SW480 (cell line): ENCODE data around the gene TOP3A.

Source experiments
- DNase-seq: peaks from one replicate; pipeline ENCODE4 v3.0.0-alpha.2; 2016; ENCODE audit warnings: low spot score

Gene TOP3A

DNA sequence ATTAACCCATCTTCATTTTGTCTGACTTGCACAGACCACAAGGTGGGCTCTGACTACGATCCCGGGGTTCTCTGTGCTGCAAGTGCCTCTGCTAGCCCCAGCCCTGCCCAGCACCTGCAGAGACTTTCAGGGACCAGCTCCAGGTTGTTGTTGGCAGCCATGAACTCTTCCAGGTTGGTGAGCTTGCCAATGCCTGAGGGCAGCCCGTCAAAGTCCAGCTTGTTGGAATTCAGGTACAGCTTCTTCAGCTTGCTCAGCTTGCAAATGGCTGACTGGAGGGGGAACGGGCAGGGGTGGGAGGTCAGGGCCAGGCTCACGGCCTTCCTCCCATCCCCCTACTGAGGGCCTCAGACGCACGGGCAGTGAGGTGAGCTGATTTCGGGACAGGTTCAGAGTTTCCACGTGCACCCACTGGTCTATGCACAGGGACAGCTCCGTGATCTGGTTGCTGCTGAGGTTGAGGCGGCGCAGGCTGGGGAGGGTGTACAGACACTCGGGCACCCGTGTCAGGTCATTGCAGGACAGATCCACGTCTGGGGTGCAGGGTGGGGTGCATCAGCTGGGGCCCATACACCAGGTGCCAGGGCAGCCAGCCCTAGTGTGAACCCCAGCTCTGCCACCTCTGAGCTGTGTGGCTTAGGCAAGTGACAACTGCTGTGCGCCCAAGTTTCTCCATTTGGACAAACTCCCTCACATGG, 61.5 kb downstream of the TOP3A start:
- no peak for DNase-seq

- DNase-seq, result no peak
These were observed 62.6 kb downstream of the TOP3A start for GRCh38 chr17:18252160-18252559.

GRCh38 chr17:18251204-18251603, 63.6 kb downstream of the TOP3A start:
- DNase-seq, result no peak

- DNase-seq, result no peak
These were observed 64.1 kb downstream of the TOP3A start for GRCh38 chr17:18250708-18251107.

DNA sequence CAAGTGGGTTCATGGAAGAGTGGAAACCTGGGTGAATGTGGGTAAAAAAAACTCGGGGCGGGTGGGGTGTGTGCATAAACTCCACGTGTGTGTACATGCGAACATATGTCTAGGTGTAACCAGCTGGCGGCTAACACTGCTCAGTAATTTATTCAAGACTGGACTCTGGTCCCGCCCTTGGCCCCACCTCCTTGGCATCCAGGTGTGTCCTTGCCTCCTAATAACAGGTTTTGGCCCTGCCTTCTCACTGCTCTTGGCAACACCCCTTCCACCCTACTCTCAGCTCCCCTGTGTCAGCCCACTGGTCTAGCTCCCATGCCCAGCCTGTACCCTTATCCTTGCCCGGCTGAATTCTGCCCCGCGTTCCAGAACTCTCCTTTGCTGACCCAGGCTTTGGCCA, 64.5 kb downstream of the TOP3A start:
- DNase-seq, result no peak

GRCh38 chr17:18248811-18249210, 66.0 kb downstream of the TOP3A start:
- DNase-seq, result no peak

DNA sequence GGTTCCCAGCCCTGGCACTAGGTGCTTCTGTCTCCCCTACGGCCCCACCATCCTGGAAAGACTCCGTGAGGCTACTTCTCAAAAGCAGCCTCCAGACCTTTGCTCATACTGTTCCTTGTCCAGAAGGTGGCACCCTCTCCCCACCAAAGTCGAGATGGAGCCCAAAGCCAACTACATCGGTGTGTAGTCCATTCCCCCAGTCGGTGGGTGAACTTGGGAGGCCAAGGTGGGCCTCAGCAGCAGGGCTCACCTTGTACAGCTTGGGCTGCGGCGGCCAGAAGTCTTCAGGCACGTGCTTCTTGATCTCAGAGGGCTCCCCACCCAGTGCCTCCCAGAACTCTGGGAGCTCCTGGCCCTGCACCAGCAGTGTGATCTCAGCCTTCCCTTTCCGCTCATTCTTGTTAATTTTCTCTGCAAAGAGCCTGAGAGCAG, 66.5 kb downstream of the TOP3A start:
- peak; percentile 67 for DNase-seq

DNA sequence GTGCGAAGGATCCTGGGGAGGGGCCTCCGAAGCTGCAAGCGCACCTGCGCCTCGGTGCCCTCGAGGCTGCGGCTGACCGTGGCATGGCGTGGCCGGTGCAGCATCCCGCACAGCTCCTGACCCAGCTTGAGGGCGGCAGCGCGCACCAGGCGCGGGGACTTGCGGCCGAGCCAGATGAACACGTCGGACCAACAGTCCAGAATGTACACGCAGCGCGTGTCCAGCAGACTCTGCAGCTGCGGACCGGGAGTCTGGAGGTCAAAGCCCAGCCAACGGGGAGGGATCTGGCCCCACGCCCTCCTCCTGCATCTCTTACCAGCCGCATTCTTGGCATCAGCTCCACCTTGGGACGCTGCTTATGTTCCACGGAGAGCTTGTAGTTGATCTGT, 67.2 kb downstream of the TOP3A start:
- DNase-seq, result no peak

GRCh38 chr17:18246880-18247612, 67.7 kb downstream of the TOP3A start:
- no peak for DNase-seq

DNA sequence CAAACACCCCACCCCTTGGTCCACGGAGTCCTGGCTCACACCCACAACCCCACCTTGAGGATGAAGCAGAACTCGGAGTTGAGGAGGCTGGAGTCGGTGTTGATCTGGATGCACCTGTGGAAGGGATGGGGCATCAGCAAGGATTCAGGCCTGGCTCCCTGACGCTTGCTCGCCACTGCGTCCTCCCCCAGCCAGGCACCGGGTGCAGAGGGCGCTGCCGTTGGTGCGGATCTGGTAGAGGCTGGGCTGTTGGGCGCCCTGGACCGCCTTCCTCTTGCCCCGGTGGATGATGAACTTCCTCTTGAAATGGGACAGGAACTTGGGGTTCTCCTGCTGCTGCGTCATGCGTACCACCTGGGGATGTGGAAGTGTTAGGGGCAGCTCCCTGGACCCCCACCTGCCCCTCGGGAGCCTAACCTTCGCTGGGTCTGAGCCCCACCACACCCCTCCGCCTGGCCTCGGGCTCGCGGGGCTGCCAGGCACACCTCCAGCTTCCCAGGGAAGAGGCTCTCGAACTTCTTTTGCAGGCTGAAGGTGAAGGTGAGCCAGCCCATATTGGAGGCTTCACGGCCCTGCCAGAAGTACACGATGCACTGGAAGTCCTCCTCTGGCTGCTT, 68.6 kb downstream of the TOP3A start:
- no peak for DNase-seq

DNA sequence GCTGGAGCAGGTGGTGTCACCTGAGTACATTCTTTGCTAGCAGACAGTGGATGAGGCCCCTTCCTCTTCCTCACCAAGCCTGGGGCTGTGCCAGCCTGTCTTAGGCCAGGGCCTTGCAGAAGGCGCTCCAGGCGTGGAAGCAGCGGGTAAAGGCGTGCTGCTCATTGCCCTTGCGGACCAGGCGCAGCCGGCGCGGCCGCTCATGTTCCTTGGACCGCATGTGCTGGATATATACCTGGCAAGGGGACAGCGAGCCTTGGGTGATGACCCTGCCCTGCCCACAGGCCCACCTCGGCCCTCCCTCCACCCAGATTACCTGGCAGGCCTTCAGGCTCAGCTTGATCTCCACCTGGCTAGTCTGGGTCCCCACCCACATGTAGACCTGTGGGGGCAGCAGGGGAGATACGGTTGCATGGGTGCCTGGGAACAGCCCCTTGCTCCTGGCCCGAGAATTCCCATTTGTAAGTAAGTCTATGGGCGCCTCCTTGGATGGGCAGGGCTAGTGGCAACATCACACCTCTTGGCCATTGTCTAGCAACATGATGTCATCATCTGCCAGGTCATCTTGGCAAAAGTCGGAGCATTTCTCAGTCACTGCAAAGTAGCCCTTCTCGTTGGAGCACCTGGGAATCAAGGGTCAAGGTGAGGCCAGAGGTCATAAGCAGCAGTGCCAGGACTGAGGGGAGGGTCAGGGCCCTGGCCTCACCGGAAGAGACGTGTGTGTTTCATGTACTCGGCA, 69.6 kb downstream of the TOP3A start:
- no peak for DNase-seq

- no peak for DNase-seq
These were observed 73.4 kb downstream of the TOP3A start for GRCh38 chr17:18241229-18241871.

GRCh38 chr17:18240449-18240848, 74.3 kb downstream of the TOP3A start:
- no peak for DNase-seq

GRCh38 chr17:18238299-18238698, 76.5 kb downstream of the TOP3A start:
- DNase-seq, result no peak

GRCh38 chr17:18237461-18237860, 77.3 kb downstream of the TOP3A start:
- DNase-seq, result no peak

GRCh38 chr17:18236494-18236893, 78.3 kb downstream of the TOP3A start:
- DNase-seq, result no peak

DNA sequence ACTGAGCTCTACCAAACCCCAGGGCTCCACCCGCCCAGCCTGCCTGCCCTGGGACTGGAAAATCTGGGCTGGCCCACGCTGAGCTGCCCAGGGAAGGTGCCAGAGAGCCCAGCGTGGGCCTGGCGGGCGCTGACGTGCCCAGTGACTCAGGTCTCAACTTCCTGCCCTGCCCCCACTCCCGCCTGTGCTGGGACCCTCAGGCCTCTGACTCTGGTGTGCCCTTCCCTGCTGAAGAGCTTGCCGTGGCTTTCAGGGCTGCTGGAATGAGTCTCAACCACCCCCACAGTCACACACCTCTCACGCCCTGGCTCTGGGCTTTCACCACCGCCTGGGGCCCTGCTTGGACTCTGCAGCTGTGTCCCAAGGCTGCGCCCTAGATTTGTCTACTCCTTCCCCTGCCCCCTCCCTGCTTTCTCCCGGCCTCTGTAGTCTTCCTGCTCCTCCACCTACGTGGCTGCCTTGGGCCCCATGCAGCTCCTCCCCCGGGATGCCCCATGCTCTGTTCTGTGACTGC, 79.0 kb downstream of the TOP3A start:
- peak; percentile 51 for DNase-seq

GRCh38 chr17:18234853-18235380, 79.9 kb downstream of the TOP3A start:
- no peak for DNase-seq

DNA sequence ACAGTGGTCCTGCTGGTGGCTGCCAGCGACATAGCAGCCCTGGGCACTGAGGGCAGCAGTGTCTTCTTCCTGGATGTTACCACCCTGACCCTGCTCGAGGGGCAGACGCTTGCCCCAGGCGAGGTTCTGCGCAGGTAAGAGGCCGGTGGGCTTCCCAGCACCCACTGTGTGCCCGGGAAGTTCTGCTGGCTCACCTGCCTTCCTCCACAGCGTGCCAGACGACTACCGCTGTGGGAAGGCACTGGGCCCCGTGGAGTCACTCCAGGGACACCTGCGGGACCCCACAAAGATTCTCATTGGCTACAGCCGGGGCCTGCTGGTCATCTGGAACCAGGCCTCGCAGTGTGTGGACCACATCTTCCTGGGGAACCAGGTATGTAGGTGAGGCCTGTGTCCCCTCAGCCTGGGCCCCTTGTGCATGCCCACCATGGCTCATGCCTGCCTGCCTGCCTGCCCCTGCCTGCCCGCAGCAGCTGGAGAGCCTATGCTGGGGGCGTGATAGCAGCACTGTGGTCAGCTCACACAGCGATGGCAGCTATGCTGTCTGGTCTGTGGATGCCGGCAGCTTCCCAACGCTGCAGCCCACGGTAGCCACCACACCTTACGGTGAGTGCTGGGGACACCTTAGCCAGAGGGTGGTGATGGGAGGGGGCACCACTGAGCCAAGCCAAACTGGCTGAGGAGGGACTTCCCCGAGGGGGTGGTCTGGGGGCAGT, 80.8 kb downstream of the TOP3A start:
- DNase-seq, result no peak

- no peak for DNase-seq
These were observed 83.6 kb downstream of the TOP3A start for GRCh38 chr17:18231164-18231563.
